Fibroblast of the aortic adventitia (primary cell): ENCODE results near the gene SNU13. TPM values are rescaled to one million over a fixed set of nuclear protein-coding genes. Genes with fewer than 3 reads are reported as not detected.
"Not testable (repeated sequence)": the region's sequence is repeated elsewhere in the genome, so short reads cannot be mapped to it uniquely, and the experiment has no call there.

Experiments used
- DNase-seq: peaks from one replicate; pipeline ENCODE4 v3.0.0-alpha.2; 2010; ENCODE audit warnings: low read depth
- H3K4me3 ChIP-seq: 2 replicates; pipeline ENCODE4 v1.5.1; 2011; ENCODE audit warnings: low read depth, mild to moderate bottlenecking, control low read depth, low read length, moderate library complexity
- CTCF ChIP-seq: IDR thresholded peaks from 2 replicates; pipeline ENCODE4 v1.5.1; 2011; ENCODE audit warnings: mild to moderate bottlenecking, low read length, control low read depth, inconsistent platforms; ENCODE audit not compliant: insufficient read depth
- total RNA-seq: library from RNA; depleted of rRNA; stranded (reverse); fragments of >200 nt; gene quantifications from 2 replicates; pipeline ENCODE4 v1.2.3, GENCODE V29; 2012; ENCODE audit warnings: low replicate concordance

Gene SNU13
- total RNA-seq, 1 donor = 82.5 TPM

DNA sequence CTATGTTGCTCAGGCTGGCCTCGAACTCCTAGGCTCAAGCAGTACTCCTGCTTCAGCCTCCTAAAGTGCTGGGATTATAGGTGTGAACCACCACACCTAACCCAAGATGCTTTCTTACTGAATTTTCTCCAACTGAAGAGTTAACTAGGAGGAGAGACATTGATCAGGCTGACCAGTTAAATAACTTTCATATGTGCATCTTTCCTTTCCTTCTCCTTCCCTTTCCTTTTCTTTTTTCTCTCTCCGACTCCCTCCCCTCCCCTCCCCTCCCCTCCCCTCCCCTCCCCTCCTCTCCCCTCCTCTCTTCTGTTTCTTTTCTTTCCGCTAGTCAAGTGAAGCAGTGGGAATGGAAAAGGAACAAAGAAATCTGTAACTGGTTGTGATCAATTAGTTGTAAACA, 40.9 kb downstream of the SNU13 start:
- no peak overlapping the region for H3K4me3 ChIP-seq
- no peak for TF ChIP-seq CTCF
- no peak for DNase-seq

- DNase-seq = no peak
- no peak overlapping the region for H3K4me3 ChIP-seq
- no peak for TF ChIP-seq CTCF
Observed at GRCh38 chr22:41642331-41643110, 46.1 kb downstream of the SNU13 start.

- no peak for DNase-seq
- no peak for TF ChIP-seq CTCF
Observed at GRCh38 chr22:41641854-41642253, 46.8 kb downstream of the SNU13 start.

DNA sequence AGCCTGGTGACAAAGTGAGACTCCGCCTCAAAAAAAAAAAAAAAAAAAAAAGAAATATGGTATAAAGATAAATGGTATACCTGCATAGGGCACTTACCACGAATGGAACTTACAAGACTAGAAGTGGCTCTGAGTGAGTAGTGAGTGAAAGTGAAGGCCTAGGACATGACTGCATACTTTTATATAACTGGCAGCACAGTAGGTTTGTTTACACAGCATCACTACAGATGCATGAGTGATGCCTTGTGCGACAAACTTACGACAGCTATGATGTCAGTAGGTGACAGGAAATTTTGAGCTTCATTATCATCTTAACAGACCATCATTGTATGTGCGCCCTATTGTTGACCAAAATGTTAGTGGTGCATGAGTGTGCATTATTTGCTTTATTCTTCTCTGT, 49.9 kb downstream of the SNU13 start:
- no peak for DNase-seq
- TF ChIP-seq CTCF = no peak
- H3K4me3 ChIP-seq = no peak overlapping the region

More at GRCh38 chr22:41641854-41642253, 46.8 kb downstream of the SNU13 start:
- no peak overlapping the region for H3K4me3 ChIP-seq

DNA sequence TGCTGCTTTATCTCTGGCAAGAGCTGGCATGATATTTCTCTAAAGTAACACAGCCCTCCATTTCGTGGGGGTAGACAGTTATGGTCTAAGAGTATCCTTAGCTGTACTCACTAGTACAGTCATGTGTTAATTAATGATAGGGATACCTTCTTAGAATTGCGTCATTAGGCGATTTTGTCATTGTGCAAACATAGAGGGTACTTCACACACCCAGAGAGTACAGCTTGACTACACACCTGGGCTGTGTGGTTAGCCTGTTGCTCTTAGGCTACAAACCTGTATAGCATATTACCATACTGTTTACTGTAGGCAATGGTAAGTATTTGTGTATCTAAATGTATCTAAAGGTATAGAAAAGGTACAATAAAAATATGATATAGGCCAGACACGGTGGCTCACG, 50.5 kb downstream of the SNU13 start:
- H3K4me3 ChIP-seq = no peak overlapping the region
- no peak for DNase-seq
- no peak for TF ChIP-seq CTCF

GRCh38 chr22:41637623-41638022, 51.0 kb downstream of the SNU13 start:
- H3K4me3 ChIP-seq = not testable (repeated sequence)

GRCh38 chr22:41636467-41636866, 52.2 kb downstream of the SNU13 start:
- TF ChIP-seq CTCF = no peak
- DNase-seq = peak; percentile 34
- H3K4me3 ChIP-seq = no peak overlapping the region

More at GRCh38 chr22:41637623-41638022, 51.0 kb downstream of the SNU13 start:
- not testable (repeated sequence) for DNase-seq

- DNase-seq, H3K4me3 ChIP-seq: not testable (repeated sequence)
Observed at GRCh38 chr22:41634610-41635009, 54.1 kb downstream of the SNU13 start.

GRCh38 chr22:41631615-41632014, 57.1 kb downstream of the SNU13 start:
- not testable (repeated sequence) for DNase-seq

DNA sequence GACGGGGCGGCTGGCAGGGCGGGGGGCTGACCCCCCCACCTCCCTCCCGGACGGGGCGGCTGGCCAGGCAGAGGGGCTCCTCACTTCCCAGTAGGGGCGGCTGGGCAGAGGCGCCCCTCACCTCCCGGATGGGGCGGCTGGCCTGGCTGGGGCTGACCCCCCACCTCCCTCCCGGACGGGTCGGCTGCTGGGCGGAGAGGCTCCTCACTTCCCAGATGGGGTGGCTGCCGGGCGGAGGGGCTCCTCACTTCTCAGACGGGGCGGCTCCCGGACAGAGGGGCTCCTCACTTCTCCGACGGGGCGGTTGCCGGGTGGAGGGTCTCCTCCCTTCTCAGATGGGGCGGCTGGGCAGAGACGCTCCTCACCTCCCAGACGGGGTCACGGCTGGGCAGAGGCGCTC, 57.6 kb downstream of the SNU13 start:
- H3K4me3 ChIP-seq, DNase-seq: not testable (repeated sequence)

More at GRCh38 chr22:41631615-41632014, 57.1 kb downstream of the SNU13 start:
- H3K4me3 ChIP-seq = not testable (repeated sequence)
